Measurements from ENCODE around the gene SPEM2.

GRCh38 chr17:7437369-7437863 is 12.0 kb downstream of the SPEM2 start:
- TF ChIP-seq CTCF (IDR thresholded peaks at IDR 0.05; ENCODE audit: low read length) (no peak), EZH2 (IDR thresholded peaks at IDR 0.05; ENCODE audit: borderline replicate concordance, low read length) (no peak)

All from OCI-LY1 (cell line).